Measurements from ENCODE around the gene PAGE3.

Gene PAGE3

GRCh38 chrX:55240788-55241340 is 23.9 kb downstream of the PAGE3 start:
- TF ChIP-seq, protein P1, sequence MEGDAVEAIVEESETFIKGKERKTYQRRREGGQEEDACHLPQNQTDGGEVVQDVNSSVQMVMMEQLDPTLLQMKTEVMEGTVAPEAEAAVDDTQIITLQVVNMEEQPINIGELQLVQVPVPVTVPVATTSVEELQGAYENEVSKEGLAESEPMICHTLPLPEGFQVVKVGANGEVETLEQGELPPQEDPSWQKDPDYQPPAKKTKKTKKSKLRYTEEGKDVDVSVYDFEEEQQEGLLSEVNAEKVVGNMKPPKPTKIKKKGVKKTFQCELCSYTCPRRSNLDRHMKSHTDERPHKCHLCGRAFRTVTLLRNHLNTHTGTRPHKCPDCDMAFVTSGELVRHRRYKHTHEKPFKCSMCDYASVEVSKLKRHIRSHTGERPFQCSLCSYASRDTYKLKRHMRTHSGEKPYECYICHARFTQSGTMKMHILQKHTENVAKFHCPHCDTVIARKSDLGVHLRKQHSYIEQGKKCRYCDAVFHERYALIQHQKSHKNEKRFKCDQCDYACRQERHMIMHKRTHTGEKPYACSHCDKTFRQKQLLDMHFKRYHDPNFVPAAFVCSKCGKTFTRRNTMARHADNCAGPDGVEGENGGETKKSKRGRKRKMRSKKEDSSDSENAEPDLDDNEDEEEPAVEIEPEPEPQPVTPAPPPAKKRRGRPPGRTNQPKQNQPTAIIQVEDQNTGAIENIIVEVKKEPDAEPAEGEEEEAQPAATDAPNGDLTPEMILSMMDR (IDR thresholded peaks at IDR 0.05; ENCODE audit: insufficient read depth, low read length, poor library complexity, severe bottlenecking): no peak
- Histone ChIP-seq H3K4me3 (replicated peaks; ENCODE audit: low read depth, low read length) (no peak overlapping the region), H3K36me3 (ENCODE audit: control insufficient read depth, insufficient read depth, low read length) (no peaks in the 10 kb centered on the region), H3K27me3 (replicated peaks; ENCODE audit: control insufficient read depth, insufficient read depth, low read length) (no peaks in the 10 kb centered on the region)
- DNase-seq (ENCODE audit: extremely low read depth, insufficient read length): no peak

- no peak for DNase-seq (ENCODE audit: extremely low read depth, insufficient read length)
- no peaks in the 10 kb centered on the region for H3K27me3 ChIP-seq (replicated peaks; ENCODE audit: control insufficient read depth, insufficient read depth, low read length)
- H3K4me3 ChIP-seq (replicated peaks; ENCODE audit: low read depth, low read length): no peak within 1 kb of the TSS
- no peaks in the 10 kb centered on the region for H3K36me3 ChIP-seq (ENCODE audit: control insufficient read depth, insufficient read depth, low read length)
- TF ChIP-seq, protein P1 (IDR thresholded peaks at IDR 0.05; ENCODE audit: insufficient read depth, low read length, poor library complexity, severe bottlenecking): no peak
These were observed 44.5 kb downstream of the PAGE3 start, which contains the start of gene PAGE5 for GRCh38 chrX:55220119-55220794. Gene PAGE5 (plus strand): TSS chrX:55220346. CDS start chrX:55221383, 1,037 bp downstream.

DNA sequence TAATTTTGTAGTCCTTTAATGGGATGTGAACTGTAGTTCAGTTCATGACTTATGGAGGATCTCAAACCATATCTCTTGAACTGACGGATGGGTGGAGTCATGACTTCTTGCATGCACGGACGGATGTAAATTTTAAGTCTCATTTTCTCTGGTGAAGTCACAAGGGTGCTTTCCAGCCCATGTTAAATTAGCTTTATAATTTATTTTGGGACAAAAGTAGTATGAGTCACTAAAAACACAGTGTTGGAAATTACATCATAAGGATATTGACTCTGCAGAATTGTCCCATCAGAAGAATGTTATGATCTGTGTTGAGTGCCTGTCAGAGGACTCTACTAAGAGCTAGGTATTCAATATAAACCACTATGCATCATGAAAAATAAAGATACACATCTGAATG is 51.3 kb downstream of the PAGE3 start:
- H3K27me3 ChIP-seq (replicated peaks; ENCODE audit: control insufficient read depth, insufficient read depth, low read length): no peaks in the 10 kb centered on the region
- TF ChIP-seq, protein P1 (IDR thresholded peaks at IDR 0.05; ENCODE audit: insufficient read depth, low read length, poor library complexity, severe bottlenecking): no peak
- no peaks in the 10 kb centered on the region for H3K36me3 ChIP-seq (ENCODE audit: control insufficient read depth, insufficient read depth, low read length)
- H3K4me3 ChIP-seq (replicated peaks; ENCODE audit: low read depth, low read length): no peak overlapping the region
- no peak for DNase-seq (ENCODE audit: extremely low read depth, insufficient read length)

DNA sequence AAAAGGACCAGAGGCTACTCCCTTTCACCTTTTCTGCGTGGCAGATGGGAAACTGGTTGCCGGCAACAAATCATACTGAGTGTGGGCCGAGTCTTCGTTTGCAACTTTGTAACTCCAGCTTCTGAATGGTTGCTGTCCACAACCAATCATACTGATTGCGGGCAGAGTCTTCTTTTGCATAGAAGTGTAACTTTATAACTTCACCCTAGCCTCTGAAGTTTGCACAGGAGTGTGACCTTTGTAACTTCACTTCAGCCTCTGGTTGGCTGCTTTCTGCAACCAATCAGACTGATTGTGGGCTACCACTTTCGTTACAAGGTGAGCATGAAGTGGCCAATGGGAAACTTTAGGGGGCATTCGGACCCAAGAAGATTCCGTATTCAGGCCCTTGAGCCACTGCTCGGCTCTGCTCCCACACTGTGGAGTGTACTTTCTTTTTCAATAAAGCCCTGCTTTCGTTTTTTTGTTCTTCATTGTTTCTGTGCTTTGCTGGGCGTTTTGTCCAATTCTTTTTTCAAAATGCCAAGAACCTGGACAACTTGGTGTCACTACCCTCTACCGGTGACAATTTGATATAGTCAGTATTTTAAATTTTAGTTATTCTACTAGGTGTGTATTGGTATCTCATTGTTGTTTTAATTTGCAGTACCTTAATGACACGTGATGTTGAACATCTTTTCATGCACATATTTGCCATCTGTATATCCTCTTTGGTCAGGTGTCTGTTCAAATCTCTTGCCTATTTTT is 53.6 kb downstream of the PAGE3 start:
- H3K27me3 ChIP-seq (replicated peaks; ENCODE audit: control insufficient read depth, insufficient read depth, low read length): no peaks in the 10 kb centered on the region
- no peak for DNase-seq (ENCODE audit: extremely low read depth, insufficient read length)
- TF ChIP-seq, protein P1 (IDR thresholded peaks at IDR 0.05; ENCODE audit: insufficient read depth, low read length, poor library complexity, severe bottlenecking): no peak
- no peak overlapping the region for H3K4me3 ChIP-seq (replicated peaks; ENCODE audit: low read depth, low read length)
- no peaks in the 10 kb centered on the region for H3K36me3 ChIP-seq (ENCODE audit: control insufficient read depth, insufficient read depth, low read length)
